ENCODE data around the gene FAM72D. TPM values are rescaled to one million over a fixed set of nuclear protein-coding genes. Genes with fewer than 3 reads are reported as not detected.
"Not testable (repeated sequence)": the region's sequence is repeated elsewhere in the genome, so short reads cannot be mapped to it uniquely, and the experiment has no call there.

Gene FAM72D
- total RNA-seq, 2 experiments from 2014 or later = 14.4 to 44.5 TPM

GRCh38 chr1:145123062-145123395, 27.3 kb downstream of the FAM72D start:
- H3K4me2 ChIP-seq (ENCODE audit: low read length); H3K27ac ChIP-seq (ENCODE audit: low read depth, low read length, poor library complexity, severe bottlenecking); intact Hi-C loops (cut with micrococcal nuclease; ENCODE audit: unreplicated experiment); H3K9me3 ChIP-seq (ENCODE audit: low read length); H3K9me2 ChIP-seq (ENCODE audit: insufficient read depth, low read length); DNase-seq (ENCODE audit: low spot score); BruUV-seq (replicated peaks); POLR2A ChIA-PET; H3K36me3 ChIP-seq (ENCODE audit: insufficient read depth, low read length); H3K4me3 ChIP-seq (ENCODE audit: low read depth, low read length, poor library complexity, severe bottlenecking); H4K20me1 ChIP-seq (ENCODE audit: insufficient read depth, low read length); H2AFZ ChIP-seq (ENCODE audit: low read length); CTCF ChIA-PET (ENCODE audit: unreplicated experiment); H3K79me2 ChIP-seq (ENCODE audit: insufficient read depth, low read depth, low read length); H3K4me1 ChIP-seq (ENCODE audit: insufficient read depth, low read length, poor library complexity, severe bottlenecking): not testable (repeated sequence)

- H3K36me3 ChIP-seq (ENCODE audit: insufficient read depth, low read length); H3K4me1 ChIP-seq (ENCODE audit: insufficient read depth, low read length, poor library complexity, severe bottlenecking); CTCF ChIA-PET (ENCODE audit: unreplicated experiment); DNase-seq (ENCODE audit: low spot score); H4K20me1 ChIP-seq (ENCODE audit: insufficient read depth, low read length); H3K9me2 ChIP-seq (ENCODE audit: insufficient read depth, low read length); H3K9me3 ChIP-seq (ENCODE audit: low read length); H3K79me2 ChIP-seq (ENCODE audit: insufficient read depth, low read depth, low read length); H3K4me2 ChIP-seq (ENCODE audit: low read length); BruUV-seq (replicated peaks); POLR2A ChIA-PET; intact Hi-C loops (cut with micrococcal nuclease; ENCODE audit: unreplicated experiment); H3K27ac ChIP-seq (ENCODE audit: low read depth, low read length, poor library complexity, severe bottlenecking); H2AFZ ChIP-seq (ENCODE audit: low read length); H3K4me3 ChIP-seq (ENCODE audit: low read depth, low read length, poor library complexity, severe bottlenecking): not testable (repeated sequence)
Observed at GRCh38 chr1:145123992-145124641, 28.3 kb downstream of the FAM72D start.

GRCh38 chr1:145125112-145125511, 29.3 kb downstream of the FAM72D start:
- DNase-seq (ENCODE audit: low spot score); H3K4me1 ChIP-seq (ENCODE audit: insufficient read depth, low read length, poor library complexity, severe bottlenecking); CTCF ChIA-PET (ENCODE audit: unreplicated experiment); H3K27ac ChIP-seq (ENCODE audit: low read depth, low read length, poor library complexity, severe bottlenecking); H2AFZ ChIP-seq (ENCODE audit: low read length); H3K4me3 ChIP-seq (ENCODE audit: low read depth, low read length, poor library complexity, severe bottlenecking); H3K36me3 ChIP-seq (ENCODE audit: insufficient read depth, low read length); POLR2A ChIA-PET; intact Hi-C loops (cut with micrococcal nuclease; ENCODE audit: unreplicated experiment); BruUV-seq (replicated peaks); H3K79me2 ChIP-seq (ENCODE audit: insufficient read depth, low read depth, low read length); H3K9me3 ChIP-seq (ENCODE audit: low read length); H4K20me1 ChIP-seq (ENCODE audit: insufficient read depth, low read length); H3K9me2 ChIP-seq (ENCODE audit: insufficient read depth, low read length); H3K4me2 ChIP-seq (ENCODE audit: low read length): not testable (repeated sequence)

GRCh38 chr1:145127144-145127543, 31.4 kb downstream of the FAM72D start:
- POLR2A ChIA-PET; H4K20me1 ChIP-seq (ENCODE audit: insufficient read depth, low read length); H3K4me3 ChIP-seq (ENCODE audit: low read depth, low read length, poor library complexity, severe bottlenecking); H3K9me2 ChIP-seq (ENCODE audit: insufficient read depth, low read length); H2AFZ ChIP-seq (ENCODE audit: low read length); BruUV-seq (replicated peaks); H3K4me1 ChIP-seq (ENCODE audit: insufficient read depth, low read length, poor library complexity, severe bottlenecking); intact Hi-C loops (cut with micrococcal nuclease; ENCODE audit: unreplicated experiment); H3K4me2 ChIP-seq (ENCODE audit: low read length); H3K9me3 ChIP-seq (ENCODE audit: low read length); H3K27ac ChIP-seq (ENCODE audit: low read depth, low read length, poor library complexity, severe bottlenecking); DNase-seq (ENCODE audit: low spot score); H3K79me2 ChIP-seq (ENCODE audit: insufficient read depth, low read depth, low read length); H3K36me3 ChIP-seq (ENCODE audit: insufficient read depth, low read length); CTCF ChIA-PET (ENCODE audit: unreplicated experiment): not testable (repeated sequence)

- H3K4me1 ChIP-seq (ENCODE audit: insufficient read depth, low read length, poor library complexity, severe bottlenecking); BruUV-seq (replicated peaks); POLR2A ChIA-PET; H3K9me2 ChIP-seq (ENCODE audit: insufficient read depth, low read length); intact Hi-C loops (cut with micrococcal nuclease; ENCODE audit: unreplicated experiment); H3K36me3 ChIP-seq (ENCODE audit: insufficient read depth, low read length); H3K9me3 ChIP-seq (ENCODE audit: low read length); H3K27ac ChIP-seq (ENCODE audit: low read depth, low read length, poor library complexity, severe bottlenecking); CTCF ChIA-PET (ENCODE audit: unreplicated experiment); DNase-seq (ENCODE audit: low spot score); H4K20me1 ChIP-seq (ENCODE audit: insufficient read depth, low read length); H2AFZ ChIP-seq (ENCODE audit: low read length); H3K79me2 ChIP-seq (ENCODE audit: insufficient read depth, low read depth, low read length); H3K4me3 ChIP-seq (ENCODE audit: low read depth, low read length, poor library complexity, severe bottlenecking); H3K4me2 ChIP-seq (ENCODE audit: low read length): not testable (repeated sequence)
Observed at GRCh38 chr1:145128697-145129469, 33.1 kb downstream of the FAM72D start.

GRCh38 chr1:145134476-145134875, 38.7 kb downstream of the FAM72D start:
- H3K9me3 ChIP-seq (ENCODE audit: low read length); CTCF ChIA-PET (ENCODE audit: unreplicated experiment); H3K27ac ChIP-seq (ENCODE audit: low read depth, low read length, poor library complexity, severe bottlenecking); intact Hi-C loops (cut with micrococcal nuclease; ENCODE audit: unreplicated experiment); DNase-seq (ENCODE audit: low spot score); H3K4me2 ChIP-seq (ENCODE audit: low read length); H4K20me1 ChIP-seq (ENCODE audit: insufficient read depth, low read length); H3K36me3 ChIP-seq (ENCODE audit: insufficient read depth, low read length); H3K4me1 ChIP-seq (ENCODE audit: insufficient read depth, low read length, poor library complexity, severe bottlenecking); H3K4me3 ChIP-seq (ENCODE audit: low read depth, low read length, poor library complexity, severe bottlenecking); H3K9me2 ChIP-seq (ENCODE audit: insufficient read depth, low read length); H2AFZ ChIP-seq (ENCODE audit: low read length); BruUV-seq (replicated peaks); POLR2A ChIA-PET; H3K79me2 ChIP-seq (ENCODE audit: insufficient read depth, low read depth, low read length): not testable (repeated sequence)

Measured in OCI-LY7 (cell line).